Neural progenitor cell (in vitro differentiated cells): Measurements from ENCODE around the gene GPS1.

Experiments
- EZH2 ChIP-seq: fragments of 200-600 bp; sonication (generic); IDR thresholded peaks from 2 replicates; pipeline ENCODE4 v1.6.1; 2017; ENCODE audit warnings: antibody characterized with exemption, mild to moderate bottlenecking, moderate library complexity
- EZH2phosphoT487 ChIP-seq: fragments of 200-600 bp; sonication (generic); IDR thresholded peaks from 2 replicates; pipeline ENCODE4 v1.6.1; 2017; ENCODE audit warnings: antibody characterized with exemption

DNA sequence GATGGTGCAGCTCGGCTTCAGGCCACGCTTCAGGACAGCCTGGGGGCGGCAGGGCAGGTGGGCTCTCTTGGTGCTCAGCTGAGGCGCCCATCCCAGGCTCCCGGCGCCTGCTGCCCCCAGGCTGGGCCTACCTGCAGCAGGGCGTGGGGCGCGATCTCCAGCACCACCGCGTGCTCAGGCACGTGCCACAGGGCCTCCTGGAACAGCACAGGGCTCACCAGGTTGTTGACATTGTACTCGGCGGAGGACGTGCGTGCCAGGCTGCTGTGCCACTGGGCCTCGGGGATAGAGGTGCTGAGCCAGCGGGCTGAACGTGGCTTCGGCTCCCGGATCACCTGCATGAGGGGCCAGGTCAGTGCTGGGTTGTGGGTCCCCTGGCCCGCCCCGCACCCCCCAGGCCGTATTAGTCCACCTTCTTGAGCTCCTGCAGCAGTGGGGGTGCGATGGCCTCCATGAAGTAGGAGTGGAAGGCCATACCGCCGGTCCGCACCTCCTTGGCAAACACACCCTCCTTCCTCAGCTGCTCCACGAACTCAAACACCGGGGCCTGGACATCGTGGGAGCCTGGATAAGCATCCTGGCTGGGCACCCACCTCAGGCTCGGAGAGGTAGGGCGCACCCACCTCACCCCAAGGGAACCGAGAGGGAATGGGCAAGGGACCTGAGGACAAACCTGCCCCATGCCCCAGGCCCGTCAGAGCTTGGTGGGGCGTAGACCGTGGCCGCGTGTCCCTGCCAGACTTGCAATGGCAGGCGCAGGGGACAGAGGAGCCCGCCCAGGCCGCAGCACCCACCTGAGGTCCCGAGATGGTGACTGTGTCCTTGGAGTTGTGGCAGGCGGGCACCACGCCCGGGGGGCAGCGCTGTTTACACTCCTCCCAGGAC lies 37.4 kb downstream of the GPS1 start:
- TF ChIP-seq EZH2phosphoT487: no peak
- no peak for TF ChIP-seq EZH2
